IMR-90 (cell line): ENCODE results near the gene GCFC2. TPM values are rescaled to one million over a fixed set of nuclear protein-coding genes. Genes with fewer than 3 reads are reported as not detected.

ENCODE experiments used
- ATAC-seq: fragments of 200-7000 bp; cut with Tn5 transposase; 2 replicates; pipeline ENCODE4 v1.9.1; 2020; ENCODE audit warnings: low read depth, mild to moderate bottlenecking, moderate library complexity
- BruUV-seq: library from RNA; stranded (reverse); fragments of 400-500 nt; replicated peaks from 2 replicates; lab custom pipeline; 2021; lab: Mats Ljungman, UMichigan
- CTCF ChIA-PET: fragments of 300-600 bp; formaldehyde crosslinking; extraction: SDS; loops from one replicate; lab custom pipeline; 2021; ENCODE audit warnings: antibody characterized with exemption; lab: Yijun Ruan, JAX
- POLR2A ChIA-PET: fragments of 300-600 bp; sonication (Branson Sonifier 250); formaldehyde crosslinking; loops from one replicate; lab custom pipeline; 2022; ENCODE audit warnings: antibody characterized with exemption; ENCODE audit not compliant: unreplicated experiment; lab: Charles Lee
- DNase-seq: peaks from one replicate; pipeline ENCODE4 v3.0.0; 2013
- H2AFZ ChIP-seq: replicated peaks from 2 replicates; pipeline ENCODE3; 2013; ENCODE audit warnings: low read length, mild to moderate bottlenecking; ENCODE audit not compliant: poor library complexity
- H2AK5ac ChIP-seq: 2 replicates; pipeline ENCODE4 v1.6.1; 2013; ENCODE audit warnings: low read depth, low read length, inconsistent platforms
- H2AK9ac ChIP-seq: replicated peaks from 2 replicates; pipeline ENCODE3; 2013; ENCODE audit warnings: mild to moderate bottlenecking, low read depth, low read length, moderate library complexity; ENCODE audit not compliant: poor library complexity
- H2BK120ac ChIP-seq: 2 replicates; pipeline ENCODE4 v1.6.1; 2013; ENCODE audit warnings: low read depth, low read length, inconsistent platforms
- H2BK15ac ChIP-seq: 3 replicates; pipeline ENCODE4 v1.6.1; 2013; ENCODE audit warnings: low read depth, low read length, inconsistent platforms
- H2BK20ac ChIP-seq: 2 replicates; pipeline ENCODE4 v1.6.1; 2013; ENCODE audit warnings: low read depth, mild to moderate bottlenecking, inconsistent platforms, low read length, moderate library complexity
- H2BK5ac ChIP-seq: 2 replicates; pipeline ENCODE4 v1.6.1; 2013; ENCODE audit warnings: mild to moderate bottlenecking, low read depth, low read length, inconsistent platforms; ENCODE audit not compliant: poor library complexity, severe bottlenecking
- H3K14ac ChIP-seq: replicated peaks from 2 replicates; pipeline ENCODE4 v1.6.1; 2013; ENCODE audit warnings: low read depth, low read length, inconsistent platforms
- H3K18ac ChIP-seq: 2 replicates; pipeline ENCODE4 v1.6.1; 2013; ENCODE audit warnings: low read depth, low read length, control low read depth
- H3K23ac ChIP-seq: 2 replicates; pipeline ENCODE4 v1.6.1; 2013; ENCODE audit warnings: low read depth, low read length, inconsistent platforms
- H3K27ac ChIP-seq: 2 replicates; pipeline ENCODE4 v1.5.1; 2013; ENCODE audit warnings: mild to moderate bottlenecking, control low read depth, low read length; ENCODE audit not compliant: insufficient read depth
- H3K27me3 ChIP-seq: 2 replicates; pipeline ENCODE4 v1.6.1; 2013; ENCODE audit warnings: low read length; ENCODE audit not compliant: control insufficient read depth, insufficient read depth
- H3K36me3 ChIP-seq: 2 replicates; pipeline ENCODE4 v1.6.1; 2013; ENCODE audit warnings: low read length, mixed read lengths; ENCODE audit not compliant: control insufficient read depth, insufficient read depth
- H3K4ac ChIP-seq: 2 replicates; pipeline ENCODE4 v1.6.1; 2013; ENCODE audit warnings: low read depth, low read length, inconsistent platforms
- H3K4me1 ChIP-seq: 2 replicates; pipeline ENCODE4 v1.6.1; 2013; ENCODE audit warnings: low read length, mixed read lengths; ENCODE audit not compliant: control insufficient read depth, insufficient read depth
- H3K4me2 ChIP-seq: 2 replicates; pipeline ENCODE4 v1.6.1; 2013; ENCODE audit warnings: low read depth, mild to moderate bottlenecking, control low read depth, low read length, moderate library complexity
- H3K4me3 ChIP-seq: 2 replicates; pipeline ENCODE4 v1.5.1; 2013; ENCODE audit warnings: low read depth, mild to moderate bottlenecking, control low read depth, low read length, moderate library complexity; ENCODE audit not compliant: insufficient read depth
- H3K56ac ChIP-seq: 2 replicates; pipeline ENCODE4 v1.6.1; 2013; ENCODE audit warnings: low read length, inconsistent platforms; ENCODE audit not compliant: insufficient read depth; ENCODE audit errors: extremely low read depth
- H3K79me1 ChIP-seq, 2 experiments: 2 replicates each; pipeline ENCODE4 v1.6.1; 2013; ENCODE audit warnings: low read length in 2 of 2, inconsistent platforms in 1 of 2, low read depth in 1 of 2
- H3K9ac ChIP-seq: 2 replicates; pipeline ENCODE4 v1.6.1; 2013; ENCODE audit warnings: low read depth, low read length, control low read depth
- H3K9me1 ChIP-seq: 2 replicates; pipeline ENCODE4 v1.6.1; 2013; ENCODE audit warnings: low read length, inconsistent platforms; ENCODE audit not compliant: insufficient read depth
- H3K9me3 ChIP-seq: 2 replicates; pipeline ENCODE4 v1.6.1; 2013; ENCODE audit warnings: low read length; ENCODE audit not compliant: control insufficient read depth, insufficient read depth
- H4K20me1 ChIP-seq: 2 replicates; pipeline ENCODE4 v1.6.1; 2013; ENCODE audit warnings: low read length, inconsistent platforms; ENCODE audit not compliant: insufficient read depth
- H4K5ac ChIP-seq: 2 replicates; pipeline ENCODE4 v1.6.1; 2013; ENCODE audit warnings: mild to moderate bottlenecking, low read depth, low read length, control low read depth
- H4K8ac ChIP-seq, 2 experiments: 2 replicates each; pipeline ENCODE4 v1.6.1; 2013; ENCODE audit warnings: low read depth in 2 of 2, low read length in 2 of 2, control low read depth in 1 of 2, inconsistent platforms in 1 of 2
- H4K91ac ChIP-seq: 2 replicates; pipeline ENCODE4 v1.6.1; 2013; ENCODE audit warnings: low read depth, low read length, inconsistent platforms; ENCODE audit not compliant: insufficient read depth
- POLR2A ChIP-seq: IDR thresholded peaks from 2 replicates; pipeline ENCODE4 v1.6.1; 2012; ENCODE audit warnings: mild to moderate bottlenecking, low read depth, low read length
- RCOR1 ChIP-seq: IDR thresholded peaks from 2 replicates; pipeline ENCODE4 v1.6.1; 2012; ENCODE audit warnings: mild to moderate bottlenecking, low read length, improper control_type of control experiment; ENCODE audit not compliant: insufficient replicate concordance
- WGBS, 2 experiments: methylation state at CpG; one replicate each; pipeline versions ENCODE4 v1.1.5 to v1.1.7; 2013; ENCODE audit warnings: missing lambda C conversion rate in 2 of 2; ENCODE audit not compliant: insufficient read length in 1 of 2; ENCODE audit errors: extremely low coverage in 2 of 2; 5-methylcytosine and 5-hydroxymethylcytosine counted together
- dilution Hi-C: fragments of 300-500 bp; cut with HindIII; formaldehyde crosslinking; loops from one replicate; pipeline ENCODE4 v1.14.3; 2018; ENCODE audit warnings: low sequenced_read_pairs; ENCODE audit not compliant: unreplicated experiment
- in situ Hi-C: fragments of 300-500 bp; cut with MboI; formaldehyde crosslinking; loops from 3 replicates; pipeline ENCODE4 v1.14.3; 2019; ENCODE audit warnings: low sequenced_read_pairs, inconsistent platforms, mixed read lengths
- intact Hi-C: fragments of 100-400 bp; cut with micrococcal nuclease; formaldehyde crosslinking; loops from 2 replicates; pipeline ENCODE4 v1.10.0; 2022
- polyA plus RNA-seq, 3 experiments: library from polyadenylated mRNA; depleted of rRNA; stranded (reverse); fragments of >200 nt; gene quantifications; 2 replicates each; pipeline ENCODE4 v1.2.3, GENCODE V29; 2012; ENCODE audit warnings: low replicate concordance in 1 of 3
- total RNA-seq: library from RNA; depleted of rRNA; stranded (reverse); fragments of >200 nt; gene quantifications from 2 replicates; pipeline ENCODE4 v1.2.3, GENCODE V29; 2012

Gene GCFC2
- total and polyA plus RNA-seq, 2 of the 4 experiments (the other 2 are of a cell fraction) = 6.4 to 10.0 TPM

GRCh38 chr2:75616933-75617332 is 93.8 kb downstream of the GCFC2 start:
- ChIA-PET CTCF (no interaction called here), POLR2A (no interaction called here)
- H3K9ac ChIP-seq = no peak overlapping the region
- no peak overlapping the region for H2AFZ ChIP-seq
- no peak overlapping the region for H3K23ac ChIP-seq
- intact Hi-C loops = no loop called here
- no CpG with 5 or more reads among the region's 3 CpGs for WGBS, 2 experiments
- no peak for DNase-seq
- no TSS peak for BruUV-seq
- no peak overlapping the region for H4K5ac ChIP-seq
- H3K36me3 ChIP-seq = no peaks in the 10 kb centered on the region
- dilution Hi-C loops = no loop called here
- H3K4me2 ChIP-seq = no peak overlapping the region
- no peak overlapping the region for H3K56ac ChIP-seq
- H3K27me3 ChIP-seq = peaks cover 9% of the 10 kb centered on the region
- H2AK9ac ChIP-seq = no peak overlapping the region
- H4K20me1 ChIP-seq = no peaks in the 10 kb centered on the region
- H3K18ac ChIP-seq = no peak overlapping the region
- no peak overlapping the region for H3K4me3 ChIP-seq
- no peaks in the 10 kb centered on the region for H3K9me1 ChIP-seq
- no peaks in the 10 kb centered on the region for H3K4me1 ChIP-seq
- no peak overlapping the region for H2BK15ac ChIP-seq
- no peaks in the 10 kb centered on the region for H3K79me1 ChIP-seq
- no peak overlapping the region for H3K4ac ChIP-seq
- H3K27ac ChIP-seq = no peak overlapping the region
- H2BK120ac ChIP-seq = no peak overlapping the region
- no peak overlapping the region for H3K14ac ChIP-seq
- no peak for TF ChIP-seq RCOR1
- TF ChIP-seq POLR2A = no peak
- no peaks in the 10 kb centered on the region for H3K9me3 ChIP-seq
- H2BK5ac ChIP-seq = no peak overlapping the region
- no peak overlapping the region for H2AK5ac ChIP-seq
- in situ Hi-C loops = loop anchor here (25.0 kb wide), 3 partner anchors 405 to 930 kb away; no protein-coding TSS in a partner anchor
- no peak overlapping the region for H4K91ac ChIP-seq
- ATAC-seq = no peak
- H2BK20ac ChIP-seq = no peak overlapping the region
- no peak overlapping the region for H4K8ac ChIP-seq
